NCI-H2081 treated with DMSO at 0.1 percent for 48 hours (cell line): ENCODE results near the gene ANKRD2.
"Not testable (repeated sequence)": the region's sequence is repeated elsewhere in the genome, so short reads cannot be mapped to it uniquely, and the experiment has no call there.

ENCODE experiments used
- DNase-seq: peaks from one replicate; lab custom pipeline; 2025; lab: John Stamatoyannopoulos, UW

ANKRD2 gene, protein sequence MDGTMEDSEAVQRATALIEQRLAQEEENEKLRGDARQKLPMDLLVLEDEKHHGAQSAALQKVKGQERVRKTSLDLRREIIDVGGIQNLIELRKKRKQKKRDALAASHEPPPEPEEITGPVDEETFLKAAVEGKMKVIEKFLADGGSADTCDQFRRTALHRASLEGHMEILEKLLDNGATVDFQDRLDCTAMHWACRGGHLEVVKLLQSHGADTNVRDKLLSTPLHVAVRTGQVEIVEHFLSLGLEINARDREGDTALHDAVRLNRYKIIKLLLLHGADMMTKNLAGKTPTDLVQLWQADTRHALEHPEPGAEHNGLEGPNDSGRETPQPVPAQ

DNA sequence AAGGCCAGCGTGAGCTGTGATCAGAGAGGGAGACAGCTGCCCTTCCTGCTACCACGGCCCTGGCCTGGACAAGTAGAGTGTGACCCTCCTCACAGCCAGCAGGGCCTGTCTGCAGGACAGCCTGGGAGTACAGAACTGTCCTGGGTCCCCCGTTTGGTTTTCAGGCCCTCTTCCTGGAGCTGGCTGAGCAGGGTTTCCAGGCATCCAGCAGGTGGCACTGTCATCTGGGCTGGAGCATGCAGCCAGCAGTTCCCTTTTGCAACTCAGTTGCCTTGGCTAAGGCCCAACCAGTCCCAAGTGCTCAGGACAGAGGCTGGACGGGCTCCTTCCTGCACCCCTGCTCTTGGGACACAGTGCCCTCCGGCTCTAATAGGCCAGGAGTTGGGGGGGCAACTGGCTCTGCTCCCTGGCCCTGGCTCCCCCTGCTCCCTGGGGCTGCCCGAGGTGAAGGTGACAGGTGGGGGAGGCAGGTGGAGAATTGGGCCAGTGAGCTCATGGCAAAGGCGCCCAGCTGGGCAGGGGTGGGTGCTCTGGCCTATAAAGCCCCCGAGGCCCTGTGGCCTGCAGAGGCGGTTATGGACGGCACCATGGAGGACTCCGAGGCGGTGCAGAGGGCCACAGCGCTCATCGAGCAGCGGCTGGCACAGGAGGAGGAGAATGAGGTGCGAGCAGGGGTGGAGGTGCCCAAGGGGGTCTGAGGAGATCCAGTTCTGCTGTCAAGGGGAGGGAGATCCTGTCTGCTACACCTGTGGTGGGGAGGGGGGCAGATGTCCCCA is at the start of gene ANKRD2:
TSS of gene ANKRD2 (plus strand) at position 566 of the 776 bp plus-strand sequence. CDS start at position 576, 10 bp downstream.
- no peak for DNase-seq

- DNase-seq, result no peak
Observed at GRCh38 chr10:97522937-97523336, 49.6 kb upstream of the ANKRD2 start.

- DNase-seq, result no peak
Observed at GRCh38 chr10:97525086-97525485, 47.5 kb upstream of the ANKRD2 start.

DNA sequence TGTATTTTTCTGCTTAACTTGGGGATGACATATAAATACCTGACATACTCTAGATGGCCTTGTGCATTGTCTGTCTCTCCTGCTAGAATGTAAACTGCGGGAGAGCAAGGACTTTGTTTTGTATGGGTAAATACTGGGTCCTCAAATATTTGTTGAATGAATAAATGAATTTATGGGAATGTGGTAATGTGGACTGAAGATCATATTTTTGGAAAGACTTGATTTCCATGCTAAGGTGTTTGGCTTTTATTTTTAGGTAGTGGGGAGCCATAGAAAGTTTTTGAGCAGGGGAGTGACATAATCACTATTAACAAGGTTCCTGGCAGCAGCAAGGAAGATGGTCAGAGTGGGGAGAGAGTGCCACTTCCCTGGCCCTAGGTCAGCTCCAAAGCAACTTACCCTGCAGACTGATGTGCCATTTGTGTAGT is 46.9 kb upstream of the ANKRD2 start:
- DNase-seq, result no peak

DNA sequence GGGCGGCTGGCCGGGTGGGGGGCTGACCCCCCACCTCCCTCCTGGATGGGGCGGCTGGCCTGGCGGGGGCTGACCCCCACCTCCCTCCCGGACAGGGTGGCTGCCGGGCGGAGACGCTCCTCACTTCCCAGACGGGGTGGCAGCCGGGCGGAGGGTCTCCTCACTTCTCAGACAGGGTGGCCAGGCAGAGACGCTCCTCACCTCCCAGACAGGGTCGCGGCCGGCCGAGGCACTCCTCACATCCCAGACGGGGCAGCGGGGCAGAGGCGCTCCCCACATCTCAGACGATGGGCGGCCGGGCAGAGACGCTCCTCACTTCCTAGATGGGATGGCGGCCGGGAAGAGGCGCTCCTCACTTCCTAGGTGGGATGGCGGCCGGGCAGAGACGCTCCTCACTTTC is 43.7 kb upstream of the ANKRD2 start:
- DNase-seq, result not testable (repeated sequence)

- no peak for DNase-seq
Observed at GRCh38 chr10:97529685-97530465, 42.7 kb upstream of the ANKRD2 start.

- no peak for DNase-seq
Observed at GRCh38 chr10:97531401-97531986, 41.1 kb upstream of the ANKRD2 start.

- no peak for DNase-seq
Observed at GRCh38 chr10:97532935-97533671, 39.5 kb upstream of the ANKRD2 start.

- DNase-seq, result no peak
Observed at GRCh38 chr10:97533888-97534287, 38.7 kb upstream of the ANKRD2 start.

- DNase-seq, result no peak
Observed at GRCh38 chr10:97534746-97535367, 37.7 kb upstream of the ANKRD2 start.

DNA sequence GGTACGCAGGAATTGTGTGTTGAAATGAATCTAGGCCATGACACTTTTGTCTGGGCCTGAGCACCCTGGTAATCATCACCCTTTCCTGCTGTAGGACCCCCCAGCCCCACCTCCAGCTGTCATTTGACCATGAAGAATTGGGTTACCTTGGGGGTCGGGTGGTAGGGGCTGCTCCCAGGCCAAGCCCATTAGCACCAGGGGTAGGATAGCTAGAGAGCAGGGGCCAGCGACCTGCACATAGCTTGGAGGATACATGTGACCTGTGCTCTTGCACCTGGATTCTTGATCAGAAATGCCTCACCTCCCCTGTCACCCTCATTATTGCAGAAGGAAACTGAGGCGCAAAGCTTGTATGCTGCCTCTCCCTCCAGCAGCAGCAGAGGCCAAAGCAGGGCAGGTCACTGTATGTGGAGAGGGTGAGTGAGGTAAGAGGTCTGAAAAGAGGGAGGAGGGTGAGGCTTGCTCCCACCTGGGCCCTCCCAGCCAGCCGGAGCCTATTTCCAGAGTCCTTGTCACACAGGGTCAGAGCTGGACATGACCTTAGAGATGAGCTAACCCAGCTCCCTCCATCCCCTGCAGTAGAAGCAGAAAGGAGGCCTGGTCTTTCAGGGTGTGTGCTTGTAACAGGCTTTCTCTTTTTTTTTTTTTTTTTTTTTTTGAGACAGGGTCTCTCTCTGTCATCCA is 35.3 kb upstream of the ANKRD2 start:
- DNase-seq, result no peak

GRCh38 chr10:97538411-97538810 is 34.2 kb upstream of the ANKRD2 start:
- no peak for DNase-seq

- no peak for DNase-seq
Observed at GRCh38 chr10:97538839-97539238, 33.7 kb upstream of the ANKRD2 start.

DNA sequence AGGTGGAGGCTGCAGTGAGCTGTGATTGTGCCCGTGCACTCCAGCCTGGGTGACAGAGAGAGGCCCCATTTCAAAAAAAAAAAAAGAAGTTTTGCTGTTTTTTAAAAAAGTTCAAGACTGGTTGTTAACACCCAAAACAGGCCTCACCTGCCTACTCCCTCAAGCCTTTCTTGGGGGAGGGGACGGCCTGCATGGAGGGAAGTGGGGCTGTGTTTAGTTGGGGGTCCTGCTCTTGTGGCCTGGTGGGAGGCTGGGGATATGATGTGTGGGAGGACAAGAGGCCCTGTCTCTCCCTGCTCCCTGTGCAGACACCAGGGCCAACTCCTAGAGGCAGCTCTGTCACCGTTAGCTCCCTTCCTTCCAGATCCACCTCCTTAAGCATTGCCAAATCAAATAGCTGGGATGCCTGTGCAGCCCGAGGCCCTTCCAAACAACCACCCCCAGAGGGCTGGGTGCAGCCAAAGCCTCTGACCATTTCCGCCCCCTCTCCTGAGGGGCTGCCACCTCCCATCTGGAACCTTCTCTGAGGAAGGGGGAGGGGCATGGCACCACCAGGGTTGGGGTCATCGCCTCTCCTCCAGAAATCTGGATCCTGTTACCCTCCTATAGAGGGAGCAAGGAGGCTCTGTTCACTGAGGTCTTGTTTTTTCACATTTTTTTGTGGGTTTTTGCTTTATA is 32.9 kb upstream of the ANKRD2 start:
- no peak for DNase-seq

GRCh38 chr10:97540669-97541500 is 31.7 kb upstream of the ANKRD2 start:
- DNase-seq, result no peak

- DNase-seq, result no peak
Observed at GRCh38 chr10:97542169-97543024, 30.2 kb upstream of the ANKRD2 start.

DNA sequence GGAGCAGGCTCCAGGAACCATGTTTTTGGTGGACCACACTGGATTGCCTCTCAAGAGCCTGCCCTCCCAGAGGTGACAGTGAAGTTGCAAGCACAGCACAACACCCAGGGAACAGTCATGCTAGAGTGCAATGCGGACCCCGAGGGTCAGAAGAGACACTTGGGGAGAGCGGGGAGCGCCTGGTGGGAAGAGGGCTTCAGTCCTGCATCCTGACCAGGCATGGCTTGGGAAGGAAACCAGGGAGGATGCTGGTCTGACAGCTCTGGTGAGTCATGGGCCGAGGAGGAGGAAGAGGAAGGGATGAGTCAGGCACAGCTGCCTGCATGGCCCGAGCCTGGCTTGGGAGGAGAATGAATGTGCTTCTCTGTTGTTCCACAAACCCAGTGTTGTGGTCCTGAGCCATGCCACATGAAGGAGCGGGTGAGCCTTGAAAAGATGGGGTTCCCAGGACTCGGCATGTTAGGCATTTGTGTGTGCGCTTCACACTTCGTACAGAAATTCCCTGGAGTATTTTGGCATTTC is 29.5 kb upstream of the ANKRD2 start:
- DNase-seq, result no peak
